Tibial nerve (tissue), 4 donors: ENCODE results near the gene TOPAZ1.

ENCODE experiments used
- CTCF ChIP-seq, 5 experiments: fragments of 200-600 bp in 3 of 5; fragments of 450-650 bp in 2 of 5; sonication (generic) in 3 of 5; IDR thresholded peaks; one replicate each; pipeline ENCODE4 v1.5.1; 2016 to 2019; ENCODE audit warnings: antibody characterized with exemption in 5 of 5, mild to moderate bottlenecking in 3 of 5, moderate library complexity in 2 of 5
- EP300 ChIP-seq, 2 donors: sonication (generic); formaldehyde crosslinking; IDR thresholded peaks; one replicate each; pipeline ENCODE4 v1.6.1; 2017; ENCODE audit warnings: antibody characterized with exemption in 2 of 2, mild to moderate bottlenecking in 1 of 2

GRCh38 chr3:44235604-44236484 lies 5.8 kb upstream of the TOPAZ1 start:
- TF ChIP-seq EP300 (IDR thresholded peaks at IDR 0.05) (peak in 1 of 2 donors; percentile 42), CTCF (IDR thresholded peaks at IDR 0.05) (peak; percentile 48 to 81 (median 74))
